HG02884 (cell line): ENCODE results near the gene TOMM34.

Experiments
- ATAC-seq: cut with Tn5 transposase; IDR thresholded peaks from one replicate; pipeline ENCODE4 v1.9.1; 2021; ENCODE audit warnings: mild to moderate bottlenecking, moderate library complexity; ENCODE audit not compliant: unreplicated experiment

TOMM34 gene

DNA sequence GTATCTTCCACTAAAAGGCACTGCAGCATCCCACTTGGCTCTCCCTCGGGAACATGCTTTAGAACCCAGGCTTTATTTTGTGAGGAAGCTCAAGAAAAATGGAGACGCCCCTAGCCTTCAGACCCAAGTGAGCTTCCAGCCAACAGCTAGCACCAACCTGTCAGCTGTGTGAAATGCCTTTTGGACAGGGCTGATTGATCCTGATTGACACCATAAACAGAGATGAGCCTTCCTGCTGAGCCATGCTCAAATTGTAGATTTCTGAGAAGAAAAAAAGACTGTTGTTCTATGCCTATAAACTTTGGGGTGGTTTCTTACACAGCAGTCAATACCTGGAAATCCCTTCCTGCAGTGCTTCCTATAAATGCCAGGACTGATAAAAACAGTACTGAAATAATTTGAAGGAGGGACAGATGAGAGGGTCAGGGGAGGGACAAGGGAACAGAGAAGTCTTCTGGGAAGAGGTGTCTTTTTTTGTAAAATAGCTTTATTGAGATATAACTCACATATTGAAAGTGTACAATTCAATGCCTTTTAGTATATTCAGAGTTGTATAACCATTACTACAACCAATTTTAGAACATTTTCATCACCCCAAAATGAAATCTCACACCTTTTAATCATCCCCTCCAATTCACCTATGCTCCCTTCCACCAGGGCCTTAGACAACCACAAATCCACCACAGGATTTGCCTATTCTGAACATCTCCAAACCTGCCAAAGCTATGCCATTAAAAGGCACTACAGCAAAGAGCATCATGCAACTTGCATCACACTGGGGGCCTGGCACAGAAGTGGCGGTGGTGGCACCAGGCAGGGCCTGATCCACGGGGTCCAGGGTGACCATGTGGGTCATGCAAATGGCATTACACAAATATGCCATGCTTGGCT is 3.4 kb upstream of the TOMM34 start:
- no peak for ATAC-seq

DNA sequence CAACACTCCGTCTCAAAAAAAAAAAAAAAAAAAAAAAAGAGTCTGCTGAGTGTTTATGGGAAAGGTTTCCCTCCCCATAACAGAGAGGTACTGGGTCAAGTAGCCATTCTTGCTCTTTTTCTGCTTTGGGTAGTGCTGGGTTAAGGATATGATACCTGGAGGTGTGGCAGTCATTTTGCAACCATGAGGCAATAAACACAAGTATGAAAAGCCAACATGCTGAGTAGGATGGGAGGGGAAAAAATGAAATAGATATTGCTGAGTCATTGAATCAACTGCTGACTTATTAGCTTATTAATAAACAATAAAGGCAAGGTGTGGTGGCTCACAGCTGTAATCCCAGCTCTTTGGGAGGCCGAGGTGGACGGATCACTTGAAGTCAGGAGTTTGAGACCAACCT is 2.3 kb upstream of the TOMM34 start:
- no peak for ATAC-seq

DNA sequence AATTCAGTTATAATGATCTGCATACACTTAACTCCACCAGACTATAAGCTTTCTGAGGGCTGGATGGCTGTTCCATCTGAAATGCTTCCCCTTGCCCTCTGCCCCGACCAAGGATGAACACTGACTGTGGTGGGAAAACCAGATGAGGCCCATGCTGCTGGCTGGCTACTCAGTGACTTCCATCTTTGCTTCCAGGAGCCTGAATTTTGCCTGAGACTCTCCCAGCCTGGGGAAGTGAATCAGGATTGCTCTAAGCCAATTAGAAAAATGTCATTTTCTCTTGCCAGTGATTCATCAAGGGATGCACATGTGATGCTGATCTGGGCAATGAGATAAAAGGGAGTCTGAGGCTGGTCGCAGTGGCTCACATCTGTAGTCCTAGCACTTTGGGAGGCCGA is 1.7 kb upstream of the TOMM34 start:
- no peak for ATAC-seq

DNA sequence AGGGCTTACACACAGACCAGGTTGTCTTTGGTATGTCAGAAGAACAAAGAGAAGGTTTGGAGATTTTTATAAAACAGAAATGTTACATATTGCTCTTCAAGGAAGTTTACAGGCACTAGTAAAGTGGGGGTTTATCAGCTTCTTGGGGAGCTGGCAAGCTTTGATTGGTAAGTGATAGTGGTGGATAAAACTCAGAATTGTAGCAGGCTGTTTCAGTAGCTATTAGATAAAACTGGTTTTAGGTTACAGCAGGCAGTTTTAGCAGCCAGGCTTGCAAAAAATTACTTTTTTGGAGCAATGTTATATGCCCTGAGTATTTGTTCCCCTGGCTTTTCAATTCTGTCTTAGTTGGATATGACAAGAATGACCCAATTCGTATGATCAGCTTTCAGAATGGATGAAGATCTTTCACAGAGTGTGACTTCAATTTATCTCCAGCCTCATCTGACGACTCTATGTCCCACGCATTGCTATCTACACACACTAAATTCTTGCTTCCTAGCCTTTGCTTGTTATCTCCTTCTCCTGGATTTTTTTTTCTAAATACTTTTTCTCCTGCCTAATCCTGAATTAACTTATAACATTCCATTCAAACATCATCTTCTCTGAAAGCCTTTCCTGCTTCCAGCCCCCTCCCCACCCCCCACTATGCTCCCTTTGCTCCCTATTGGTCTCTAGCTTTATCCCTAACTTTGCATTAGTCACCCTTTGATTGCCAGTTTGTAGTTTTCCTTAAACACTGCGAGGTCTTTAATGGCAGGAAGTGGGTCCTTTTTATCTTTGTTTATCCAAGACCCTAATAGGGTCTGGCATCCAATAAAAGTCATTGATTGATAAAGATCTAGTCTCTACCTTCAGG is 1.0 kb upstream of the TOMM34 start:
- no peak for ATAC-seq

DNA sequence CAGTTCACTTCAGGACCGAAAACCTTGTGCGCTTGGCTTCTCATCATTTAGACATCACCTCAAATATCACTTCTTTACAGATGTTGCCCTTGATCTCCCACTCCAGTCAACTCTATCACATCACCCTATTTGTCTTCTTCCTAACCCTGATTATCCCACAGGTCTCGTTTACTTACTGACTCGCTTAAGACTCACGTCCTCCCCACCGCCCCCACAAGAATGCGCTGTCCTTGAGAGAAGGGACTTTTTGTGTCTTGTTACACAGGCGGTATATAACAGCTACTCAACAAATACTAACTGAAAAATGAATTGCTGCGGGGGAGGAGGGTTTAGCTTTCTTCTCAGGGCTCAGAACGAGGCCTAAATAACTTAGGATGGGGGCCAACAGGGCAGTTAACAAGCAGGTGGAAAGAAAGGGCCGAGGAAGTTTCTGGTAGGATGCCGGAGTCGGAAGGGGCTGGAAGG is 527 bp downstream of the TOMM34 start:
- no peak for ATAC-seq

DNA sequence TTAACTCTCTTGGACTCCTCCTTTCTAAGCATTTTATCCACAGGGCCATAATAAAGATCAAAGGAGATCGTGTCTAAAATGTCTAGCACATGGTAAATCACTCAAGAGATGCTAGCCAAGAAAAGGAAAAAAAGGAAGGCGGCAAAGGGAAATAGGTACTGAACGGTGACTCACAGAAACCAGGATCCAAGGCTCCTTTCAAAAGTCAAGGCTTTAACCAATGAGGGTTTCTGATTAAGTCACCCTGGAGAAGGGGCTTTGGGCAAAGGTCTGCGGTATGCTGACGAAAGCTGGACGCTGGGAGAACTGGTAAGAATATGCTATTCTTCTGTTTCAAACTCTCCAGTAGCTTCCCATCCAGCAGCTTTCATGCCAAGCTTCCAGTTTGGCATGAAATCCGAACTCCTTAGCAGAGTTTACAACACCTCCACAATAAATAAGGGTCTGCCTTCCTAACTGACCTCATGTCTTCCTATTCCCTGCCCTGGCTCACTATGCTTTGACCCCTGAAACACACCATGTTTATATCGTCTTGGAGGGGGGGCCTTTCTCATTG is 1.0 kb downstream of the TOMM34 start:
- ATAC-seq = no peak

DNA sequence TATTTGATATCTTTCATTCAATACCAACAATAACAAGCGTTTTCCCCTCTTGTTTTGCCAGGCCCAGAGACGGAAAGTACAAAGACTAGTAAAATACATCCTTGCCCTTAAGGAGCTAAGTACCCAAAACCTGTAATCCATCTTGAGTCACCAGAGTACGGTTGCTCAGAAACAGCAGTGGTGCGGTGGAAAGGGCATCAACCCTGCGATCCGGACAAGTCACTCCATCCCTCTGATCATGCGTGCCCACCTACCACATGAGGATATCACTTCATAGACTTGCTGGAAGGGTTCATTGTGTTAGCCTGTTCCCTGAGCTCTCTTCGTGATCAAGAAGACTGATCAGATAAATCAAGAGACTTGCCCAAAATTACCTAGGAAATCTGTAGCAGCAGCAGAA is 1.9 kb downstream of the TOMM34 start:
- no peak for ATAC-seq

DNA sequence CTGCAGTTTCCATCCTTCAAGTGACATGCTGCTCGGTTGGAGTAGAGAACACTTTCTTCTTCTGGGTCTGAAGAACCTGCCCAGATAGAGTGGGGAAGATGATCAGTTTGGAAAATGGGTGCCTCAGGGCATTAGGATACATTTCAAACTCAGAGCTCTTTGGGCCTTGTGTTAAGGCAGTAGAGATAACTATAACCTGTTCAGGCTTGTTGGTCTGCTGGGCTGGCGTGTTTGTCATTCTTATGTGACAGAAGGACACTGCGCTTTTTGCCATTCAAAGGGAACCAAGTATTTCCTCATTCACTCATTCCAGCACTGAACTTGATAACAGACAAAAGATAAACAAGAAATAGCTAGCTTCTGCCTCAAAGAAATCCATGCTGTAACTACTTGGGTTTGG is 3.8 kb downstream of the TOMM34 start:
- no peak for ATAC-seq

DNA sequence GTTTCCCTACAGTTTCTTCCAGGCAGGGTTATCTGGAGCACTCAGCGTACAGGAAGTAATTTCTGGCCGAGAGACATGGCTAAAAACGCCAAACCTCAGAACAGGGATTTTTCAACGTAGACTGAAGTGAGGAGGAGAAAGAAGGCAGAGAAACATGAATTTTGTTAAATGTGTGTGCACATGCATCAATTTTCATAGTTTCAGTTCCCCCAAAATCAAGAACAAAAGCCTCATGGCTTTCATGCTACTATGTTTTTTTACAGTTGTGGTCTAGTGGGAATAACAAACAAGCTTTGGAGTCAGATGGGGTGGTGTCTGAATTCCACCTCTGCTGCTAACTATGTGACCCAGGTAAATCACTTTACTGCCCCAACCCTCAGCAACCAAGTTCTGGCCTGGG is 4.9 kb downstream of the TOMM34 start:
- no peak for ATAC-seq

DNA sequence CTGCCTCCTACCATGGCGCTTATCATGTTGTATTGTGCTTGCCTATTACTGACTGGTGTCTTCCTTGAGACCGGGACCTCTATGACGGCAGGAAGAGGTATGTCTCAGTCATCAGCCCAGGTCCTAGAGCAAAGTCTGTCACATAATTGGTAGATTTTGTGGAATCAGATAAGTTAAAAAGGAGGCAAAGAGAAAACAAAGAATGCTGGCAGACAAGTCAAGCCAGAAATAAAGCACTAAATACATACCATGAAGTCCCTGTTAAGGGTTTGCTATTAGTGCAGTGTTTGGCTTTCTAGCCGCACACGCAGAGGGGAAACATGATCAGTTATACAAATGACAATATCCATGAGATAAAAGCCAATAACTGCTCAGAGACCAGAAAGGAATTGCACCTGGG is 6.0 kb downstream of the TOMM34 start:
- no peak for ATAC-seq

DNA sequence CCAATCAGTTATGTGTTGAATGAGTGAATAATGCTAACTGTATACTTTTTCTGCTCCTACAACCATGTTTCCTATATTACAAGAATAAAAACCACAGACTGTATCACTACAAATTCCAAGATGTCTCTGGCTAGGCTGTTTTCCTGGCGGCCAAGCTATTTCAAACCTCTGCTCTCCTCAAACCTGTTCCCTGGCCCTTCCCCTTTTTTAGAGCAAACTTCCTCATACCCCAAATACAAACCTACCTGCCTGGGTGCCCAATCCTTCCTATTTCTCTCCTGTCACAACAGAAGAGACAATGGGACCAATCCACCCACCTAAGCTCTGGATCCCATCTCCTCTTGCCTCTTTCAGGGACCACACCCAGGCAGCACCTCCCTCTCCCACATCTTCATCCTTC is 7.5 kb downstream of the TOMM34 start:
- ATAC-seq = no peak

DNA sequence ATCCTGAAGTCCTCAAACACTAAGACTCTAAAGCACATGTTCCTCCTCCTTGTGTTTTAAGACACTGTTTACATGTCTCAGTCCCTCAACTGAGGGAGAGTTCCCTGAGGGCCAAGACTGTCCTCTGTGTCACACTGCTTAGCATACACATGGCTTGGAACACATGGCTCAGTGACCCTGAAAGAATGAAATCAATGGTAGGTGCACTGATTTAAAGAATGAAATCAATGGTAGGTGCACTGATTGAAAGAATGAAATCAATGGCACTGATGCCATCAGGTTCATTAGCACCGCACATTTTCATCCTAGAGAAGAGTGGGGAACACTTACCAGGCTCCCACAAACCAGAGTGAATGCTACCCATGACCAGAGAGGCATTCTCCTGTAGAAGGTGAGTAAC is 9.8 kb downstream of the TOMM34 start:
- ATAC-seq = no peak

DNA sequence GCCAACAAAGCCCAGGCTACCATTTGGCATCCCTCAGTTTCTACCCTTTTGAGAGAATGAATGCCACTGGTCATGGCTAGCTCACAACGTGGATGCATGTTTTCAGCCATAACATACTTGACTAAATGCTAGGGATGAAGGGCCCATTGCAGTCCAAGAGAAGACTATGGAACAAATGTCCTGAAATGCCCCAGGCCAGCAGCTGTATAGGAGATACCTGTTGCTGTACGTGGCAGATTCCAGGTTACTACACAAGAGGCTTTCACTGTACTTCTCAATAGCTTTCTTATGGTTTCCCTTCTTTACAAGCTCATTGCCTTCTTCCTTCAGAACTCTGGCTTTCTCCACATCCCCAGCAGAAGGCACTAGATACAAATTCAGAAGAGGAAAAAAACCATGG is 11.7 kb downstream of the TOMM34 start:
- no peak for ATAC-seq

DNA sequence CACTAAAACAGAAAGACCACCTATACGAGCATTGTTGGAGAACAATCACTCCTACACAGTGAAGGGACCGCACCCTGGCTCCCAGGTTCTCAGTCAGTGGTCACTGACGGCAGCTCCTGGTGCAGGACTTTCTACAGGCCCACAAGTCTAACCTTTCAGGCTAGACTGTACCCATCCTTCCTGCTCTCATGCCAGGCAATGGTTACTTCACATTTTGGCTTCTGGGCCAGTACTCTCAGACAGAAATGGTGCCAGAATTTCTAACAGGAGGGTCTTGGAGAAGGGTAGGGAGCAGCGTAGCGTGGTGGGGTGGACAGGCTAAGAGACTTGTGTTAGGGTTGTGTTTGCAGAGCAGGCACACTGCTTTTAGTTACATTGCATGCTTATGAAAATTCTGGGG is 12.1 kb downstream of the TOMM34 start:
- ATAC-seq = no peak

DNA sequence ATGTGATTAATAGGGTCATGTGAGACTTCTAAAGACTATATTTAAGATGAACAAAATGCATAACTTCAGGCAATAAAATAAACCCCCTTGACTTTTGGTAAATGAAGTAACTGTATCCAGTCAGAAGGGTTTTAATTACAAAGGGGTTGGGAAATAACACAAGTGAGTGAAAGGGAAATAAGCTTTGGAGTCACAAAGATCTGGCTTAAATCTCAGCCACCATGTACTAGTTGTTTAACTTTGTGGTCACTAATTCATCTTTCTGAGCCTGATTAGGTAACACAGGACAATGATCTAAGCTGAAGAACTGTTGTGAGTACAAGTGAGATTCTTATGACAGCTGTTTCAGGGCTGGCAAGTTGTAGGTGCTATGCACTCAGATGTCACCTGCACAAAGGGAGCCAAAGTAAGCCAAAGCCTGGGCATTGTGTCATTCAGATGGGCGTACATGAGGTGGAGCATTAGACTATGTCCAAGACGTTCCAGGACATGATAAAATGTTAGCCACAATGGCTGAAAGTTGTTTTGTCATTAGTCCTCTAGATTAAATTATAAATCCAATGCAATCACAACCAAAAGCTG is 13.8 kb downstream of the TOMM34 start:
- no peak for ATAC-seq

DNA sequence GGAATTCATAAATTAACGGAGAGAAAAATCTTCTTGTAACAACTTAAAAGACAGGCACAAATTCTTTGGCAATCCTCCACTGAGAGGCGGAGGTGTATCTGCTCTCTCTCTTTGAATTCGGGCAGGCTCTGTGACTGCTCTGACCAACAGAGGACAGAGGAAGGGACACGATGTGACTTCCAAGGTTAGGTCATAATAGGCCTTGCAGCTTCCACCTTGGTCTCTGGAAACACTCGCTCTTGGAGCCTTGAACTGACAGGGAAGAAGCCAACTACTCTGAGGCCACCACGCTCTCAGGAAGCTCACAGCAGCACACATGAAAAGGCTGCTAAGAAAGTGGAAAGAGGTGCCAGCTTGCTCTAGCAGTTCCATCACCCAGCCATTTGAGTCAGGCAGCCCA is 14.9 kb downstream of the TOMM34 start:
- no peak for ATAC-seq

DNA sequence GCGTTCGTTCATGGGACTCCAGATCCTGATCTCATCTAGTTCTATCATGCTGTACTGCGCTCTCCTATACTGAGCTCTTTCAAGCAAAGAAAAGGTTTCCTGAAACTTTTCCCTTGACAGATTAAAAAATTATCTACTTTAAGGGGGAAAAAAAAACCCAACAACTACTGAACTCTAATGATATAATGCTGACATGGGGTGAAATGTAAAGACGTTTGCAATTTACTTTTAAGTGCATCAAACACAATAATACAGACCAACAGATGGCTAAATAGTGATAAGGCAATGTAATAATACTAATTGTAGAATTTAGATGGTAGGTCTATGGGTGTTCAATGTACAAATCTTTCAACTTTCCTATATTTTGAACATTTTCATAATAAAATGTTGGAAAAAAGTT is 16.4 kb downstream of the TOMM34 start:
- no peak for ATAC-seq

DNA sequence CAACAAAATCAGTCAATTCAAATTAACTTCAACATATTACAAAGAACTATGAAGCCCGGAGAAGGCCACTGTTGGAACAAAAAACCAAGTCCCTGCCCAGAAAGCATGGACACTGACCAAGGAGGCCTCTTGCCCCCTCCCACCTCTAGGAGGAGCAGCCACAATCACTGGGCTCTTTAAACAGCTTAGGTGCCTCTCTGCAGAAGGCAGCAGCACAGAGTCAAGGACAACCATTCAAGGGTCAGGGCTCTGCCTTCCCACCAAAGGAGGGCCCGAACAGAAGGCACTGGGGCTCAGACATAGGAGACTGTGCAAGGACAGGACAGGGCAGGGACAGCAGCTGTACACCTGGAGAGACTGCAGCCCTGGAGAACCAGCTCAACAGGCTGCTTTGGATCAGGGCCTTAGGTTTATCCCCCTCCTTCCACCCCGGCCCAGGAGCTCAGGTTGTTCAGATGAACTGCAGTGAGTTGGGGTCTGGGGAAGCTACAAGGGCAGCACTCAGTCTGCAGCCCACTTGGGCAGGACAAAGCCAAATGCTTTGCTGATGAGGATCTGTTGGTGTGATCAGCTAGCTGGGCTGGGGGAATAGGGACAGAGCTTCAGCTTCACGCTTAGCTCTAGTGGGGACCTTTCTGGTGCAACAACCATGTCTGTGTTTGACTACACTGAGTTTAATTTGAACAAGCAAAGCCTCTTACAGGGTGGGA is 17.8 kb downstream of the TOMM34 start:
- no peak for ATAC-seq

DNA sequence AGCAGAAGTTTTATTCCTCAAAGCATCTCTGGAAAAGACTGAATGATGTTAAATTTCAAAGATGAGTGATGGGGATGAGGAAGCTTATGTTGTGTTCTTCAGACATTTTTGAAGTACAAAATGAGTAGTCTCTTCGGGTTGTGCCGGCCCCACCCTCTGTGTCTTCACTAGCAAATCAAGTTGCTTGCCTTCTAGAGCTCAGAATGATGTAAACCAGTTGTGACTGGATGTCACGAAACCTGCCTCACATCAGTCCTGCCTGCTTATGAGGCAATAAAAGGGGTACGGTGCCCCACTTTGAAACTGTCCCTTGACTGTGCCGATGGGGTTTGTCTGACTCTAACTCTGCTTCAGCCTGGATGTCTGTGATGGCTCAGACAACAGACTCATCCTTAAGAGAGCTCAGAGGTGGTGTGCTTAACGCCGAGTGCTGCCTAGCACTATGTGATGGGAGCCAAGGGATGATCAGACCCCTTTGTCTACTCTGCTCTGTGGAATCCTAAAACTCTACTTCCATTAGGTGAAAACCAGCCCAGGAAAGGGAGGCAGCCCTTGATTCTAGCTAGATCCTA is 19.0 kb downstream of the TOMM34 start:
- ATAC-seq = no peak

DNA sequence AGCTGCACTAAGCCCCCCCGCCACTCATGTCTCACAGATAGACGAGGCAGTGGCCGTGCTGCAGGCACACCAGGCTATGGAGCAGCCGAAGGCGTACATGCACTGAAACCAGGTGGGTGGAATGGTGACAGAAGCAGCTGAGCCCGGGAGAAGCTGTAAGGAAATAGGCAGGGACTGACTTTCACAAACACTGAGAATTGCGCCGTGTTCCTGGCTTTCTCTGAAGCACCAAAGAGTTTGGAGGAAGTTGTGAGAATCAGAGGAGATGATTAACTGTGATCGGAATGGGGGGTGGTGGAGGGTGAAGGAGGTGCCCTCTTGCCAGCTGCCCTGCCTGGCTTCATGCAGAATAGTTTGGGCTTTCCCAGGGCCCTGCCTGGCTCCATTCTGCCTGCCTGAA is 21.6 kb downstream of the TOMM34 start:
- no peak for ATAC-seq
